ENCODE results near the gene NTSR1. TPM values are rescaled to one million over a fixed set of nuclear protein-coding genes. Genes with fewer than 3 reads are reported as not detected.

Gene NTSR1
- total and polyA plus RNA-seq, 7 donors: 0.60 to 54.0 (median 8.8) TPM; not detected in 1

- H3K27ac ChIP-seq: peak overlapping the region in 3 of 4 donors; percentile 79 to 96 (median 88)
- no peaks in the 10 kb centered on the region for H3K36me3 ChIP-seq
- DNase-seq: peak; percentile 92
- H3K4me1 ChIP-seq: peaks cover 0 to 69% (median 67%) of the 10 kb centered on the region in 4 donors
- H3K9me3 ChIP-seq: no peaks in the 10 kb centered on the region
- intact Hi-C loops (cut with DNase I): loop anchor here (5.0 kb wide), 1 partner anchor 41 kb away; no protein-coding TSS in a partner anchor
- peak overlapping the region in 3 of 4 donors; percentile 49 to 72 (median 69) for H3K4me3 ChIP-seq
- peaks cover 7 to 32% (median 27%) of the 10 kb centered on the region in 3 donors for H3K27me3 ChIP-seq
- 33 to 61% methylated on average over 23 of the region's 23 CpGs for WGBS, 2 donors
- peak; percentile 61 to 82 (median 76) for TF ChIP-seq POLR2AphosphoS5 (IDR thresholded peaks at IDR 0.05)
- no peak for TF ChIP-seq CTCF (IDR thresholded peaks at IDR 0.05)
- TF ChIP-seq EP300 (IDR thresholded peaks at IDR 0.05): peak in 2 of 4 donors; percentile 66 to 67
Measured at GRCh38 chr20:62711703-62712101, 3.1 kb downstream of the NTSR1 start.

- TF ChIP-seq EP300 (IDR thresholded peaks at IDR 0.05) (no peak), POLR2AphosphoS5 (IDR thresholded peaks at IDR 0.05) (no peak)
- Histone ChIP-seq H3K27me3 (peaks cover 7 to 28% (median 27%) of the 10 kb centered on the region in 3 donors), H3K4me3 (peak overlapping the region in 1 of 4 donors; percentile 72), H3K36me3 (no peaks in the 10 kb centered on the region), H3K9me3 (no peaks in the 10 kb centered on the region), H3K27ac (peak overlapping the region in 3 of 4 donors; percentile 79 to 96 (median 88)), H3K4me1 (peaks cover 0 to 78% (median 75%) of the 10 kb centered on the region in 4 donors)
- DNase-seq: no peak
- intact Hi-C loops (cut with DNase I): loop anchor here (5.0 kb wide), 1 partner anchor 40 kb away; no protein-coding TSS in a partner anchor
- WGBS, 2 donors: 81 to 90% methylated on average over 8 of the region's 8 CpGs
Measured at GRCh38 chr20:62712606-62713005, 4.0 kb downstream of the NTSR1 start.

GRCh38 chr20:62714006-62714405, 5.4 kb downstream of the NTSR1 start:
- 93 to 94% methylated on average over 10 of the region's 10 CpGs for WGBS, 2 donors
- intact Hi-C loops (cut with DNase I): loop anchor here (5.0 kb wide), 1 partner anchor 38 kb away; no protein-coding TSS in a partner anchor
- TF ChIP-seq POLR2AphosphoS5 (IDR thresholded peaks at IDR 0.05): no peak
- no peak for TF ChIP-seq POLR2A (IDR thresholded peaks at IDR 0.05)
- no peak for TF ChIP-seq CTCF (IDR thresholded peaks at IDR 0.05)
- no peak for TF ChIP-seq EP300 (IDR thresholded peaks at IDR 0.05)
- DNase-seq: no peak
- Histone ChIP-seq H3K27ac (peak overlapping the region in 3 of 4 donors; percentile 79 to 96 (median 88)), H3K4me3 (no peak overlapping the region), H3K27me3 (peaks cover 5 to 19% (median 15%) of the 10 kb centered on the region in 3 donors), H3K36me3 (no peaks in the 10 kb centered on the region), H3K4me1 (peaks cover 0 to 80% (median 79%) of the 10 kb centered on the region in 4 donors), H3K9me3 (no peaks in the 10 kb centered on the region)

- H3K36me3 ChIP-seq: no peaks in the 10 kb centered on the region
- intact Hi-C loops (cut with DNase I): loop anchor here (5.0 kb wide), 1 partner anchor 38 kb away; no protein-coding TSS in a partner anchor
- TF ChIP-seq POLR2A (IDR thresholded peaks at IDR 0.05): no peak
- TF ChIP-seq POLR2AphosphoS5 (IDR thresholded peaks at IDR 0.05): no peak
- TF ChIP-seq EP300 (IDR thresholded peaks at IDR 0.05): no peak
- peak overlapping the region in 3 of 4 donors; percentile 79 to 96 (median 88) for H3K27ac ChIP-seq
- H3K27me3 ChIP-seq: peaks cover 0 to 11% (median 9%) of the 10 kb centered on the region in 3 donors
- WGBS, 2 donors: 80 to 93% methylated on average over 6 of the region's 6 CpGs
- no peak for DNase-seq
- H3K4me3 ChIP-seq: no peak overlapping the region
- H3K9me3 ChIP-seq: no peaks in the 10 kb centered on the region
- H3K4me1 ChIP-seq: peaks cover 0 to 79% (median 77%) of the 10 kb centered on the region in 4 donors
Measured at GRCh38 chr20:62714799-62715198, 6.2 kb downstream of the NTSR1 start.

GRCh38 chr20:62715201-62715600, 6.6 kb downstream of the NTSR1 start:
- peaks cover 0 to 9% (median 7%) of the 10 kb centered on the region in 3 donors for H3K27me3 ChIP-seq
- no peak for TF ChIP-seq CTCF (IDR thresholded peaks at IDR 0.05)
- TF ChIP-seq POLR2A (IDR thresholded peaks at IDR 0.05): no peak
- TF ChIP-seq EP300 (IDR thresholded peaks at IDR 0.05): no peak
- no peak for TF ChIP-seq POLR2AphosphoS5 (IDR thresholded peaks at IDR 0.05)
- 73 to 86% methylated on average over 10 of the region's 10 CpGs for WGBS, 2 donors

More at GRCh38 chr20:62715201-62715600, 6.6 kb downstream of the NTSR1 start:
- H3K27ac ChIP-seq: peak overlapping the region in 3 of 4 donors; percentile 79 to 96 (median 88)
- no peak overlapping the region for H3K4me3 ChIP-seq
- intact Hi-C loops (cut with DNase I): no loop called here
- peaks cover 0 to 2% (median 0%) of the 10 kb centered on the region in 4 donors for H3K9me3 ChIP-seq
- H3K4me1 ChIP-seq: peaks cover 0 to 79% (median 77%) of the 10 kb centered on the region in 4 donors
- DNase-seq: no peak
- H3K36me3 ChIP-seq: no peaks in the 10 kb centered on the region

All from sigmoid colon (tissue), 7 donors.